Measurements from ENCODE around the gene CD163L1.

CD163L1 gene

DNA sequence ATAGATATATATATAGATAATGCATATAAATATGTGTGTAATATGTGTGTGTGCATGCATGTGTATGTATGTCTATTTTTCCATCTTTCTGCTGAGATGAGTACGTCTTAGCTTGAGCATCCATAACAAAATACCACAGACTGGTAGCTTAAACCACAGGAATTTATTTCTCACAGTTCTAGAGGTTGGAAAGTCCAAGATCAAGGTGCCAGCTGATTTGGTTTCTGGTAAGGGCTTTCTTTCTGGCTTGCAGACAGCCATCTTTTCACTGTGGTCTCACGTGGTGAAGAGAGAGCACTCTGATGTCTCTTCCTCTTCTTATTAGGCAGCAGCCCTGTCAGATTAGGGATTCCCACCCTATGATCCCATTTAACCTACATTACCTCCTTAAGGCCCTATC, 92.8 kb downstream of the CD163L1 start:
- Histone ChIP-seq H3K4me3 (ENCODE audit: low read length) (no peak overlapping the region), H3K36me3 (replicated peaks; ENCODE audit: low read depth, low read length) (no peaks in the 10 kb centered on the region), H3K27me3 (ENCODE audit: low read depth, low read length) (peaks cover 15% of the 10 kb centered on the region; the same call in 1 of the 2 replicates), H4K20me1 (ENCODE audit: insufficient read depth, low read length) (no peaks in the 10 kb centered on the region), H3K79me2 (ENCODE audit: low read length) (no peaks in the 10 kb centered on the region), H3K4me2 (ENCODE audit: low read length) (no peak overlapping the region), H3K9me3 (ENCODE audit: insufficient read depth, low read length) (no peaks in the 10 kb centered on the region), H3K27ac (ENCODE audit: low read length) (no peak overlapping the region), H2AFZ (ENCODE audit: low read depth, low read length) (no peak overlapping the region), H3K4me1 (ENCODE audit: low read length) (no peaks in the 10 kb centered on the region), H3K9ac (ENCODE audit: low read length) (no peak overlapping the region)
- no peak for TF ChIP-seq EZH2phosphoT487 (IDR thresholded peaks at IDR 0.05; ENCODE audit: low read depth)
- TF ChIP-seq, protein P1, sequence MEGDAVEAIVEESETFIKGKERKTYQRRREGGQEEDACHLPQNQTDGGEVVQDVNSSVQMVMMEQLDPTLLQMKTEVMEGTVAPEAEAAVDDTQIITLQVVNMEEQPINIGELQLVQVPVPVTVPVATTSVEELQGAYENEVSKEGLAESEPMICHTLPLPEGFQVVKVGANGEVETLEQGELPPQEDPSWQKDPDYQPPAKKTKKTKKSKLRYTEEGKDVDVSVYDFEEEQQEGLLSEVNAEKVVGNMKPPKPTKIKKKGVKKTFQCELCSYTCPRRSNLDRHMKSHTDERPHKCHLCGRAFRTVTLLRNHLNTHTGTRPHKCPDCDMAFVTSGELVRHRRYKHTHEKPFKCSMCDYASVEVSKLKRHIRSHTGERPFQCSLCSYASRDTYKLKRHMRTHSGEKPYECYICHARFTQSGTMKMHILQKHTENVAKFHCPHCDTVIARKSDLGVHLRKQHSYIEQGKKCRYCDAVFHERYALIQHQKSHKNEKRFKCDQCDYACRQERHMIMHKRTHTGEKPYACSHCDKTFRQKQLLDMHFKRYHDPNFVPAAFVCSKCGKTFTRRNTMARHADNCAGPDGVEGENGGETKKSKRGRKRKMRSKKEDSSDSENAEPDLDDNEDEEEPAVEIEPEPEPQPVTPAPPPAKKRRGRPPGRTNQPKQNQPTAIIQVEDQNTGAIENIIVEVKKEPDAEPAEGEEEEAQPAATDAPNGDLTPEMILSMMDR (IDR thresholded peaks at IDR 0.05; ENCODE audit: low read depth, low read length): no peak

DNA sequence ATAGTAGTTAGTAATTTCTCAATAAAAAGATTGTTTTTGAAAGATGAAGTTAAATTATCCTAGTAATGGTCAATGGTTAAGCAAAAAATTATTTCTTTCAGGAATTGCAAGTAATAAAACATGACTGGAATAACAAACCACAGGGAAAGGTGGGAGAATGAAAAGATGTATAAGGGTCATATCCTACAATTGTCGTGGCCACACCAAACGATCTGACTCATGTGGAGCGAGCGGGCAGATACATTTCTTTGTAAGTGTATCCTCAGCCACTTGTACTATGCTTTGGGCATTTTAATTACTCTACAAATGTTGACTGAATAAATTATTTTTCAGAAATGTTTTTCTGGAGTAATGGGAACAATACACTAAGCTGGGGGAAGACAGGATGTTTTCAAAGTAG, 94.5 kb downstream of the CD163L1 start:
- H3K27ac ChIP-seq (ENCODE audit: low read length): no peak overlapping the region
- H4K20me1 ChIP-seq (ENCODE audit: insufficient read depth, low read length): no peaks in the 10 kb centered on the region
- no peaks in the 10 kb centered on the region for H3K4me1 ChIP-seq (ENCODE audit: low read length)
- no peak overlapping the region for H3K4me2 ChIP-seq (ENCODE audit: low read length)
- no peaks in the 10 kb centered on the region for H3K36me3 ChIP-seq (replicated peaks; ENCODE audit: low read depth, low read length)
- H3K9me3 ChIP-seq (ENCODE audit: insufficient read depth, low read length): no peaks in the 10 kb centered on the region
- no peak overlapping the region for H3K4me3 ChIP-seq (ENCODE audit: low read length)
- H3K27me3 ChIP-seq (ENCODE audit: low read depth, low read length): peaks cover 12% of the 10 kb centered on the region; the same call in 1 of the 2 replicates
- no peak overlapping the region for H3K9ac ChIP-seq (ENCODE audit: low read length)
- H2AFZ ChIP-seq (ENCODE audit: low read depth, low read length): no peak overlapping the region
- H3K79me2 ChIP-seq (ENCODE audit: low read length): no peaks in the 10 kb centered on the region
- no peak for TF ChIP-seq EZH2phosphoT487 (IDR thresholded peaks at IDR 0.05; ENCODE audit: low read depth)
- TF ChIP-seq, protein P1 (IDR thresholded peaks at IDR 0.05; ENCODE audit: low read depth, low read length): no peak

DNA sequence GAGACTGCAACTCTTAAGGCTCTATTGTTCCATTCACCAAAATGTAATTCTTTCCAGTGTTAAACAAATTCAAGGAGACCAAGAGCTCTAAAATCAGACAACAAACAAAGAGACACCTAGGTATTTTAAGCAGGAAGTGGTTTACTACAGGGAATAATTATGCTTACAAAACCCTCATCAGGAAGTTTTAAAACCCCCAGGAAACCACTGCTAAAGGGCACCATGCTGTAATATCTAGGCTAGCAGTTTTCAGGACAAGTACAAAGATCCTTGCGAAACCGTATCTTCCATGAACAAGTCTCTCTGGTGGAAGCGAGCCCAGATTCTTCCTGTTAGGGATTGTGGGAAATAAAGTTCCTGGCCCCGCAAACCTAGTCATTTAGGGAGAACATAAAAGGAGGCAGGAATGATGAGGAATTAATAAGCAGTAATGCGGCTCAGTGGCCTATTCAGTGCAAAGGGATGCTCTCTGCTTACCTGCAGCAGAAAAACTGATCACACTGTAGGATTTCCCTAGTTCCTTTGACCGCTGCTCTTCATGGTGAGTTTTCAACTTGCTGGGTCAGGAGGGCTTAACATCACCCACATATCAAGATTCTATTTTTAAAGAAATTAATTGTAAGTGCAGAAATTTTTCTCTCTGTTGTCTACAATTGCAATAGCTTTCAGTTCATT, 97.3 kb downstream of the CD163L1 start:
- Histone ChIP-seq H2AFZ (ENCODE audit: low read depth, low read length) (no peak overlapping the region), H3K36me3 (replicated peaks; ENCODE audit: low read depth, low read length) (no peaks in the 10 kb centered on the region), H3K4me2 (ENCODE audit: low read length) (no peak overlapping the region), H3K9me3 (ENCODE audit: insufficient read depth, low read length) (no peaks in the 10 kb centered on the region), H3K79me2 (ENCODE audit: low read length) (no peaks in the 10 kb centered on the region), H3K27ac (ENCODE audit: low read length) (no peak overlapping the region), H4K20me1 (ENCODE audit: insufficient read depth, low read length) (no peaks in the 10 kb centered on the region), H3K9ac (ENCODE audit: low read length) (no peak overlapping the region), H3K27me3 (ENCODE audit: low read depth, low read length) (peaks cover 9% of the 10 kb centered on the region; the same call in 1 of the 2 replicates), H3K4me3 (ENCODE audit: low read length) (no peak overlapping the region), H3K4me1 (ENCODE audit: low read length) (no peaks in the 10 kb centered on the region)
- TF ChIP-seq, protein P1 (IDR thresholded peaks at IDR 0.05; ENCODE audit: low read depth, low read length): no peak
- no peak for TF ChIP-seq EZH2phosphoT487 (IDR thresholded peaks at IDR 0.05; ENCODE audit: low read depth)

DNA sequence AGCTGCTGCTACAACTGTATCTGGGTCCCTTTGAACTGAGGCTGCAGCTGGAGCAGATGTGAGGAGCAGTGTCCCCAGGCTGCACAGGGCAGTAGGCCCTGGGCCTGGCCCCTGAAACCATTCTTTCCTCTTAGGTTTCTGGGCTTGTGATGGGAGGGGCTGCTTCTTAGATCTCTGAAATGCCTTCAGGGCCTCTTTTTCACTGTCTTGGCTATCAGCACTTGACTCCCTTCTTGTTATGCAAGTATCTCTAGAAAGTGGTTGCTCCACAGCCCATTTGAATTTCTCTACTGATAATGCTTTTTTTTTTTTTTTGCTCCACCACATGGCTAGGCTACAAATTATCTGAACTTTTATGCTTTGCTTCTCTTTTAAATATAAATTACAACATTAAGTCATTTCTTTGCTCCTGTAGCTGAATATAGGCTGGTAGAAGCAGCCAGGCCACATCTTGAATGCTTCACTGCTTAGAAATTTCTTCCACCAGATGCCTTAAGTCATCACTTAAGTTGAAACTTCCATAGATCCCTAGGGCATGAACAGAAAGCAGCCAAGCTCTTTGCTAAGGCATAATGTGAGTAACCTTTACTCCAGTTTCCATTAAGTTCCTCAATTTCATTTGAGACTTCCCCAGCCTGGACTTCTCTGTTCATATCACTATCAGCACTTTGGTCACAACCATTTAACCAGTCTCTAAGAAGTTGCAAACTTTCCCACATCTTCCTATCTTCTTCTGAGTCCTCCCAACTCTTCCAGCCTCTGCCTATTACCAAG, 98.9 kb downstream of the CD163L1 start:
- Histone ChIP-seq H3K36me3 (replicated peaks; ENCODE audit: low read depth, low read length) (no peaks in the 10 kb centered on the region), H3K9ac (ENCODE audit: low read length) (no peak overlapping the region), H3K4me1 (ENCODE audit: low read length) (no peaks in the 10 kb centered on the region), H3K27me3 (ENCODE audit: low read depth, low read length) (peaks cover 4% of the 10 kb centered on the region; the same call in 1 of the 2 replicates), H4K20me1 (ENCODE audit: insufficient read depth, low read length) (no peaks in the 10 kb centered on the region), H3K9me3 (ENCODE audit: insufficient read depth, low read length) (no peaks in the 10 kb centered on the region), H3K4me2 (ENCODE audit: low read length) (no peak overlapping the region), H3K79me2 (ENCODE audit: low read length) (no peaks in the 10 kb centered on the region), H3K27ac (ENCODE audit: low read length) (no peak overlapping the region), H2AFZ (ENCODE audit: low read depth, low read length) (no peak overlapping the region), H3K4me3 (ENCODE audit: low read length) (no peak overlapping the region)
- TF ChIP-seq EZH2phosphoT487 (IDR thresholded peaks at IDR 0.05; ENCODE audit: low read depth): no peak
- TF ChIP-seq, protein P1 (IDR thresholded peaks at IDR 0.05; ENCODE audit: low read depth, low read length): no peak

Measured in OCI-LY3 (cell line).